Prostate gland (tissue), 2 donors: ENCODE measurements around the gene POLDIP2. TPM values are rescaled to one million over a fixed set of nuclear protein-coding genes. Genes with fewer than 3 reads are reported as not detected.

Experiments used
- DNase-seq: peaks from one replicate; pipeline ENCODE4 v3.0.0-alpha.2; 2019; ENCODE audit warnings: low spot score
- H3K27ac ChIP-seq, 2 donors: fragments of 200-600 bp; sonication (generic); 2 replicates each; pipeline ENCODE4 v1.5.1; 2017 to 2019
- H3K27me3 ChIP-seq: fragments of 200-600 bp; sonication (generic); replicated peaks from 2 replicates; pipeline ENCODE4 v1.5.1; 2019; ENCODE audit not compliant: insufficient read depth
- H3K36me3 ChIP-seq, 2 donors: fragments of 200-600 bp; sonication (generic); 1 replicate in 1 of 2; 2 replicates in 1 of 2; pipeline versions ENCODE4 v1.5.1 to v1.8.1; 2017 to 2019
- H3K4me1 ChIP-seq: fragments of 200-600 bp; sonication (generic); replicated peaks from 2 replicates; pipeline ENCODE4 v1.5.1; 2019
- H3K4me3 ChIP-seq, 2 donors: fragments of 200-600 bp; sonication (generic); 2 replicates each; pipeline ENCODE4 v1.5.1; 2017 to 2019
- H3K9me3 ChIP-seq: fragments of 200-600 bp; sonication (generic); 2 replicates; pipeline ENCODE4 v1.5.1; 2017
- CTCF ChIP-seq, 4 experiments: fragments of 200-600 bp in 2 of 4; fragments of 450-650 bp in 2 of 4; sonication (generic) in 2 of 4; IDR thresholded peaks; 1 replicate in 3 of 4; 2 replicates in 1 of 4; pipeline ENCODE4 v1.5.1; 2016 to 2019; ENCODE audit warnings: antibody characterized with exemption in 4 of 4, mild to moderate bottlenecking in 2 of 4, moderate library complexity in 2 of 4
- POLR2A ChIP-seq: fragments of 450-650 bp; IDR thresholded peaks from one replicate; pipeline ENCODE4 v1.6.1; 2016; ENCODE audit warnings: antibody characterized with exemption, mild to moderate bottlenecking
- POLR2AphosphoS5 ChIP-seq: sonication (generic); formaldehyde crosslinking; IDR thresholded peaks from one replicate; pipeline ENCODE4 v1.6.1; 2017; ENCODE audit warnings: antibody characterized with exemption
- WGBS: methylation state at CpG from one replicate; pipeline ENCODE4 v1.1.5; 2018; 5-methylcytosine and 5-hydroxymethylcytosine counted together
- intact Hi-C: fragments of 100-400 bp; cut with DNase I; formaldehyde crosslinking; loops from one replicate; pipeline ENCODE4 v1.14.2; 2022
- total RNA-seq, 2 donors: library from RNA; depleted of rRNA; stranded (reverse); fragments of >200 nt; gene quantifications; one replicate each; pipeline ENCODE4 v1.1.0, GENCODE V29; 2016

POLDIP2 gene
- total RNA-seq, 2 donors from 2014 or later, result 94.4 to 140 TPM

- no peak for DNase-seq
- 62% methylated on average over 1 of the region's 1 CpG for WGBS
- no peak overlapping the region for H3K27ac ChIP-seq
- no peak for TF ChIP-seq POLR2AphosphoS5
- TF ChIP-seq CTCF (IDR thresholded peaks at IDR 0.05), result no peak
- TF ChIP-seq POLR2A, result no peak
- H3K27me3 ChIP-seq, result no peaks in the 10 kb centered on the region
- H3K9me3 ChIP-seq, result no peaks in the 10 kb centered on the region
- no peaks in the 10 kb centered on the region for H3K4me1 ChIP-seq
- H3K36me3 ChIP-seq, result peaks cover 0 to 8% of the 10 kb centered on the region in 2 donors
- no peak overlapping the region for H3K4me3 ChIP-seq
- intact Hi-C loops, result no loop called here
Measured at GRCh38 chr17:28390984-28391383, 33.7 kb upstream of the POLDIP2 start.

- DNase-seq, result no peak
- Histone ChIP-seq H3K9me3 (no peaks in the 10 kb centered on the region), H3K27ac (no peak overlapping the region), H3K27me3 (no peaks in the 10 kb centered on the region), H3K36me3 (peaks cover 0 to 6% of the 10 kb centered on the region in 2 donors), H3K4me1 (no peaks in the 10 kb centered on the region), H3K4me3 (no peak overlapping the region)
- intact Hi-C loops, result no loop called here
- 96% methylated on average over 2 of the region's 2 CpGs for WGBS
- TF ChIP-seq CTCF (IDR thresholded peaks at IDR 0.05) (no peak), POLR2A (no peak), POLR2AphosphoS5 (no peak)
Measured at GRCh38 chr17:28390563-28390962, 33.2 kb upstream of the POLDIP2 start.

- no peaks in the 10 kb centered on the region for H3K9me3 ChIP-seq
- 73% methylated on average over 1 of the region's 1 CpG for WGBS
- no peak overlapping the region for H3K27ac ChIP-seq
- H3K4me1 ChIP-seq, result no peaks in the 10 kb centered on the region
- DNase-seq, result no peak
- intact Hi-C loops, result no loop called here
- no peak overlapping the region for H3K4me3 ChIP-seq
- TF ChIP-seq POLR2AphosphoS5 (no peak), POLR2A (no peak), CTCF (IDR thresholded peaks at IDR 0.05) (no peak)
- H3K27me3 ChIP-seq, result no peaks in the 10 kb centered on the region
- peaks cover 0 to 6% of the 10 kb centered on the region in 2 donors for H3K36me3 ChIP-seq
Measured at GRCh38 chr17:28390141-28390540, 32.8 kb upstream of the POLDIP2 start.

- no peak for DNase-seq
- no peak overlapping the region for H3K27ac ChIP-seq
Measured at GRCh38 chr17:28388106-28388505, 30.8 kb upstream of the POLDIP2 start.

More at GRCh38 chr17:28388106-28388505, 30.8 kb upstream of the POLDIP2 start:
- Histone ChIP-seq H3K4me3 (no peak overlapping the region), H3K9me3 (no peaks in the 10 kb centered on the region), H3K27me3 (no peaks in the 10 kb centered on the region), H3K4me1 (peaks cover 2% of the 10 kb centered on the region), H3K36me3 (peaks cover 0 to 6% of the 10 kb centered on the region in 2 donors)
- intact Hi-C loops, result no loop called here
- no peak for TF ChIP-seq CTCF (IDR thresholded peaks at IDR 0.05)
- TF ChIP-seq POLR2A, result no peak
- no peak for TF ChIP-seq POLR2AphosphoS5
- 94% methylated on average over 11 of the region's 11 CpGs for WGBS
